ENCODE measurements around the gene UMODL1.

The UMODL1 gene

GRCh38 chr21:42062236-42063022, 8.7 kb upstream of the UMODL1 start:
- TF ChIP-seq, protein P1, sequence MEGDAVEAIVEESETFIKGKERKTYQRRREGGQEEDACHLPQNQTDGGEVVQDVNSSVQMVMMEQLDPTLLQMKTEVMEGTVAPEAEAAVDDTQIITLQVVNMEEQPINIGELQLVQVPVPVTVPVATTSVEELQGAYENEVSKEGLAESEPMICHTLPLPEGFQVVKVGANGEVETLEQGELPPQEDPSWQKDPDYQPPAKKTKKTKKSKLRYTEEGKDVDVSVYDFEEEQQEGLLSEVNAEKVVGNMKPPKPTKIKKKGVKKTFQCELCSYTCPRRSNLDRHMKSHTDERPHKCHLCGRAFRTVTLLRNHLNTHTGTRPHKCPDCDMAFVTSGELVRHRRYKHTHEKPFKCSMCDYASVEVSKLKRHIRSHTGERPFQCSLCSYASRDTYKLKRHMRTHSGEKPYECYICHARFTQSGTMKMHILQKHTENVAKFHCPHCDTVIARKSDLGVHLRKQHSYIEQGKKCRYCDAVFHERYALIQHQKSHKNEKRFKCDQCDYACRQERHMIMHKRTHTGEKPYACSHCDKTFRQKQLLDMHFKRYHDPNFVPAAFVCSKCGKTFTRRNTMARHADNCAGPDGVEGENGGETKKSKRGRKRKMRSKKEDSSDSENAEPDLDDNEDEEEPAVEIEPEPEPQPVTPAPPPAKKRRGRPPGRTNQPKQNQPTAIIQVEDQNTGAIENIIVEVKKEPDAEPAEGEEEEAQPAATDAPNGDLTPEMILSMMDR (IDR thresholded peaks at IDR 0.05; ENCODE audit: extremely low read depth, insufficient read depth, missing control alignments): no peak
- DNase-seq (ENCODE audit: low spot score): peak; percentile 86
- in situ Hi-C loops (cut with MboI; ENCODE audit: low pct_unique_long_range_greater_than_20kb, low sequenced_read_pairs, unreplicated experiment): no loop called here

DNA sequence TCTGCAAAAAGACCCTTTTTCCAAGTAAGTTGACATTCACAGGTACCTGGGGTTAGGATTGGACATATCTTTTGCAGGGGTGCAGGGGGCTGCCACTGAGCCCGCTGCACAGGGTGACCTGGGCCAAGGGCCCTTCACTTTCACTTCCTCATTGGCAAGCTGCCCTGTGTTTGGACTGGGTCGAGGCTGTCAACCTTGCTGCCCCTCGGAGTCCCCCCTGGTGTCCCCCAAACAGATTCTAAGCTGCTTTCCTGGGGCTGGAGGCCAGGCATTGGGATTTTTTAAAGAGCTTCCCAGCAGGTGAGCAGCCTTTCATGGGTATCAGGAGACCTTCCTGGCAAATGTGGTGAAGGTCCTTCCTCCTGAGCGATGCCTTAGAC, 7.9 kb upstream of the UMODL1 start:
- in situ Hi-C loops (cut with MboI; ENCODE audit: low pct_unique_long_range_greater_than_20kb, low sequenced_read_pairs, unreplicated experiment): no loop called here
- TF ChIP-seq, protein P1 (IDR thresholded peaks at IDR 0.05; ENCODE audit: extremely low read depth, insufficient read depth, missing control alignments): no peak
- no peak for DNase-seq (ENCODE audit: low spot score)

DNA sequence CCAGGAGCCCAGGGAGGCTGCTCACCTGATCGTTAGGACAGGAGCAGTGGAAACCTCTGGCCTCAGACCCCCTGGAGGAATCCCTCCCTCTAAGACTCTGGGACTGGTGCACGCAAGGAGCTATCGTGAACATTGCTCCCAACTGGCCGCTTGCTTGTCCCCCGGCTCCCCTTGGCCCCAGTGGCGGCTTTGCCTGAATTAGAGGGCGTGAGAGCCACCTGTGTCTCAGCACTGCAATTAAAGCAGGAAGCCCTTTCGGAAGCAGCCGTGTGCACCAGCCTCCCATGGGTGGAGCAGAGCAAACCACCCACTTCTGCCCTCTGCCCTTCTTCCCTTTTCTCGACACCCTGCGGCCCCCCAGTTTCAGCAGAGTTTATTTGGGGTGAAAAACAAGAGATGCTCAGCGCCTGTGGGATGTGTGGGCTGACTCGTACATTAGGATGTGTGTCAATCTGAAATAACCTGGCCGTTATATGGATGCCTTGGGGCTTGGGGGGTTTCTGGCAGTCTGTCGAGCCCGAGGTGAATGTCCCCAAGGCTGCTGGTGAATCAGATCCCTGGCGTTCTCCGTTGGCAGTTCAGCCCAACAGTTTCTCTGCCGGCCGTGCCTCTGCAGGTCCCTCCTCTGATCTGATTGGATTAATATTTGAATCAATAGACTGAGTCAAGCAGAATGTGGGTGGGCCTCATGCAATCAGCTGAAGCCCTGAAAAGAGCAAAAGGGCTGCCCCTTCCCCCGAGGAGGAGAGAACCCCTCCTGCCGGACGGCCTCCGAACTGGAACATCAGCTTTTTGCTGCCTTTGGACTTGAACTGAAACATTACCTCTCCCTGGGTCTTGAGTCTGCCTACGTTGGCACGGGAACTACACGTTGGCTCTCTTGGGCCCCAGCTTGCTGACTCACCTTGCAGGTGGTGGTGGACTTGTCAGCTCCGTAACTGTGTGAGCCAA, 7.3 kb upstream of the UMODL1 start:
- DNase-seq (ENCODE audit: low spot score): peak; percentile 64
- TF ChIP-seq, protein P1 (IDR thresholded peaks at IDR 0.05; ENCODE audit: extremely low read depth, insufficient read depth, missing control alignments): peak; percentile 18
- in situ Hi-C loops (cut with MboI; ENCODE audit: low pct_unique_long_range_greater_than_20kb, low sequenced_read_pairs, unreplicated experiment): no loop called here

- no peak for DNase-seq (ENCODE audit: low spot score)
- in situ Hi-C loops (cut with MboI; ENCODE audit: low pct_unique_long_range_greater_than_20kb, low sequenced_read_pairs, unreplicated experiment): no loop called here
- TF ChIP-seq, protein P1 (IDR thresholded peaks at IDR 0.05; ENCODE audit: extremely low read depth, insufficient read depth, missing control alignments): no peak
These were observed 4.6 kb upstream of the UMODL1 start for GRCh38 chr21:42066521-42066920.

DNA sequence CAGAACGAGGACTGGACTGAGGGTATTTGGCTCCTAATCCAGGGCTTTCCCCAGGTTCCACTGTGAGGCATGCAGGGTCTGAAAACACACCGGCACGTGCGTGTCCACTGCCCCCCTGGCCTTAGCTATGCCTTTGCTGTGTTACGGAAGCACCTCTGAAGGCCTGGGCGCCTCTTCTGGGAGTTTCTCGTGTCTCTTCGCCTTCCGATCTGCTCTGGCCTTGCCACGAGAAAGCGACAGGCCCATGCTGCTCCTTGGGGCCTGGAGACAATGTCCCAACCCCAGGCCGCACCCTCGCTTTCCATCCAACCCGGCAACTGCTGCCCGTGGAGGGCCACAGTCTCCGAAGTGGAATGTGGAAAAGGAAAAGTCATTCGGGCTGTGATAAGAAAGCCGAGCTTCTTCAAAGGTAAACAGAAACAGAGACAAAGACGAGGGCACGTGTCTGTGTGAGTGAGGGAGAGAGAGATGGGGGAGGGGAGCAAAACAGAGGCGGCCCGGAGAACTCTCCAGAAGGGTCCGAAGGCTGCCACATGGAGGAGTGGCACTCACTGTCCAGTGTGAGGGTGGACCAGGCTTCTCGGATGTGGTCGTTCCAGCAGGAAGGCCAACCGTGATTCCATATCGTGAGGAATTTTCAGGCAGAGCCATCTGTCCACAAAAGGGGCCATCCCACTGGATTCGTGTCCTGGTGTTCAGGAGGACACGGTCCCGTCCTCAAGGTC, 3.4 kb upstream of the UMODL1 start:
- in situ Hi-C loops (cut with MboI; ENCODE audit: low pct_unique_long_range_greater_than_20kb, low sequenced_read_pairs, unreplicated experiment): no loop called here
- DNase-seq (ENCODE audit: low spot score): no peak
- TF ChIP-seq, protein P1 (IDR thresholded peaks at IDR 0.05; ENCODE audit: extremely low read depth, insufficient read depth, missing control alignments): no peak

- in situ Hi-C loops (cut with MboI; ENCODE audit: low pct_unique_long_range_greater_than_20kb, low sequenced_read_pairs, unreplicated experiment): no loop called here
- TF ChIP-seq, protein P1 (IDR thresholded peaks at IDR 0.05; ENCODE audit: extremely low read depth, insufficient read depth, missing control alignments): no peak
- no peak for DNase-seq (ENCODE audit: low spot score)
These were observed 2.9 kb upstream of the UMODL1 start for GRCh38 chr21:42068256-42068545.
